ENCODE results near the gene PDLIM3.

DNA sequence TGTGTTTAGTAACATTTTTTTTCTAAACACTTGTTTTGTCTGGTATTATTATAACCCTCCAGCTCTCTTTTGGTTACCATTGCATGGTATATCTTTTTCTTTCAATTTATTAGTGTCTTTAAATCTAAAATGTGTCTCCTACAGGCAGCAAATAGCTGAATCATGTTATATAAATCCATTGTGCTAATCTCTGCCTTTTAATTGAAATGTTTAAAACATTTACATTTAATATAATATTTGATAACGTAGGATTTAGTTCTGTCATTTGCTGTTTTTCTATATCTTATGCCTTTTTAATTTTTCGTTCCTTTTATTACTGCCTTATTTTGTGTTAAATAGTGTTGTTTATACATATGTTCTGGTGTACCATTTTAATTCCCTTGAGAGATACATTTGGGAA, 46.7 kb downstream of the PDLIM3 start:
- TF ChIP-seq POLR2A (IDR thresholded peaks at IDR 0.05; ENCODE audit: extremely low read depth, insufficient read length) (no peak), MYC (IDR thresholded peaks at IDR 0.05; ENCODE audit: low read depth, low read length) (no peak)
- TF ChIP-seq, protein P1, sequence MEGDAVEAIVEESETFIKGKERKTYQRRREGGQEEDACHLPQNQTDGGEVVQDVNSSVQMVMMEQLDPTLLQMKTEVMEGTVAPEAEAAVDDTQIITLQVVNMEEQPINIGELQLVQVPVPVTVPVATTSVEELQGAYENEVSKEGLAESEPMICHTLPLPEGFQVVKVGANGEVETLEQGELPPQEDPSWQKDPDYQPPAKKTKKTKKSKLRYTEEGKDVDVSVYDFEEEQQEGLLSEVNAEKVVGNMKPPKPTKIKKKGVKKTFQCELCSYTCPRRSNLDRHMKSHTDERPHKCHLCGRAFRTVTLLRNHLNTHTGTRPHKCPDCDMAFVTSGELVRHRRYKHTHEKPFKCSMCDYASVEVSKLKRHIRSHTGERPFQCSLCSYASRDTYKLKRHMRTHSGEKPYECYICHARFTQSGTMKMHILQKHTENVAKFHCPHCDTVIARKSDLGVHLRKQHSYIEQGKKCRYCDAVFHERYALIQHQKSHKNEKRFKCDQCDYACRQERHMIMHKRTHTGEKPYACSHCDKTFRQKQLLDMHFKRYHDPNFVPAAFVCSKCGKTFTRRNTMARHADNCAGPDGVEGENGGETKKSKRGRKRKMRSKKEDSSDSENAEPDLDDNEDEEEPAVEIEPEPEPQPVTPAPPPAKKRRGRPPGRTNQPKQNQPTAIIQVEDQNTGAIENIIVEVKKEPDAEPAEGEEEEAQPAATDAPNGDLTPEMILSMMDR (IDR thresholded peaks at IDR 0.05; ENCODE audit: low read depth, low read length), result no peak

Data from NB4 (cell line).